Inflammatory macrophage (primary cell): ENCODE data around the gene HSBP1L1.
A peak's percentile ranks its signal among the peaks of the same experiment; 100 is the strongest.
"Not testable (repeated sequence)": the region's sequence is repeated elsewhere in the genome, so short reads cannot be mapped to it uniquely, and the experiment has no call there.

Experiments
- DNase-seq, 2 donors: peaks; one replicate each; pipeline ENCODE4 v3.0.0-alpha.2; 2020 to 2022

The HSBP1L1 gene

GRCh38 chr18:79945118-79946042 is 19.1 kb upstream of the HSBP1L1 start:
- no peak for DNase-seq

GRCh38 chr18:79947054-79947755 is 17.2 kb upstream of the HSBP1L1 start:
- DNase-seq, result no peak

GRCh38 chr18:79947881-79948610 is 16.4 kb upstream of the HSBP1L1 start:
- no peak for DNase-seq

GRCh38 chr18:79948719-79949411 is 15.6 kb upstream of the HSBP1L1 start:
- DNase-seq, result no peak

GRCh38 chr18:79949697-79950487 is 14.6 kb upstream of the HSBP1L1 start:
- DNase-seq, result peak; percentile 89

GRCh38 chr18:79950515-79951341 is 13.7 kb upstream of the HSBP1L1 start:
- DNase-seq, result peak; percentile 51 to 72

GRCh38 chr18:79951545-79952455 is 12.6 kb upstream of the HSBP1L1 start, which contains the start of gene SLC66A2:
Gene SLC66A2 (minus strand): TSS chr18:79951653. CDS start chr18:79950926, 727 bp downstream.
- DNase-seq, result peak; percentile 94 to 95

GRCh38 chr18:79952456-79952995 is 11.9 kb upstream of the HSBP1L1 start:
- DNase-seq, result no peak

- no peak for DNase-seq
Observed at GRCh38 chr18:79952996-79953559, 11.4 kb upstream of the HSBP1L1 start.

GRCh38 chr18:79953971-79954651 is 10.3 kb upstream of the HSBP1L1 start:
- peak; percentile 46 to 59 for DNase-seq

- peak; percentile 22 to 48 for DNase-seq
Observed at GRCh38 chr18:79954791-79955190, 9.7 kb upstream of the HSBP1L1 start.

GRCh38 chr18:79955302-79956075 is 9.0 kb upstream of the HSBP1L1 start:
- peak; percentile 71 to 87 for DNase-seq

- no peak for DNase-seq
Observed at GRCh38 chr18:79956276-79956675, 8.2 kb upstream of the HSBP1L1 start.

- DNase-seq, result no peak
Observed at GRCh38 chr18:79958981-79959380, 5.5 kb upstream of the HSBP1L1 start.

GRCh38 chr18:79960161-79960801 is 4.2 kb upstream of the HSBP1L1 start:
- not testable (repeated sequence) for DNase-seq

- DNase-seq, result no peak
Observed at GRCh38 chr18:79960921-79961526, 3.4 kb upstream of the HSBP1L1 start.
